HEK293 (cell line): ENCODE results near the gene ADK.

Experiments
- CTCF ChIA-PET: fragments of 350-600 bp; formaldehyde crosslinking; extraction: SDS; loops from one replicate; lab custom pipeline; 2021; ENCODE audit warnings: antibody characterized with exemption; lab: Yijun Ruan, JAX
- POLR2A ChIA-PET: fragments of 300-600 bp; formaldehyde crosslinking; extraction: SDS; loops from one replicate; lab custom pipeline; 2020; ENCODE audit warnings: antibody characterized with exemption, inconsistent platforms; lab: Yijun Ruan, JAX
- H3K27ac ChIP-seq: fragments of 200-500 bp; sonication (Bioruptor generic); 2 replicates; pipeline ENCODE4 v1.5.1; 2014; ENCODE audit warnings: low read depth, low read length, control low read depth, inconsistent platforms; ENCODE audit errors: extremely low read depth
- H3K36me3 ChIP-seq, 2 experiments: fragments of 200-500 bp in 1 of 2; sonication (Bioruptor generic) in 1 of 2; 1 replicate in 1 of 2; 2 replicates in 1 of 2; pipeline ENCODE4 v1.5.1; 2014 to 2017; ENCODE audit warnings: inconsistent platforms in 2 of 2, low read length in 2 of 2; ENCODE audit not compliant: control insufficient read depth in 2 of 2, insufficient read depth in 1 of 2
- H3K4me1 ChIP-seq: fragments of 200-500 bp; sonication (Bioruptor generic); 2 replicates; pipeline ENCODE4 v1.5.1; 2014; ENCODE audit warnings: mild to moderate bottlenecking, low read length, inconsistent platforms; ENCODE audit not compliant: control insufficient read depth, insufficient read depth
- H3K4me3 ChIP-seq: 2 replicates; pipeline ENCODE4 v1.5.1; 2011; ENCODE audit warnings: low read depth, mild to moderate bottlenecking, control low read depth, low read length, moderate library complexity
- H3K9me3 ChIP-seq: fragments of 200-500 bp; sonication (Bioruptor generic); 2 replicates; pipeline ENCODE4 v1.5.1; 2014; ENCODE audit warnings: low read depth, low read length, inconsistent platforms; ENCODE audit not compliant: control insufficient read depth, insufficient read depth
- HIC1 ChIP-seq: fragments of 450-650 bp; formaldehyde crosslinking; IDR thresholded peaks from 2 replicates; pipeline ENCODE4 v1.5.1; 2016; ENCODE audit warnings: missing biosample characterization, missing genetic modification characterization
- KLF17 ChIP-seq: fragments of 450-650 bp; formaldehyde crosslinking; IDR thresholded peaks from 2 replicates; pipeline ENCODE4 v1.5.1; 2016; ENCODE audit warnings: missing biosample characterization, missing genetic modification characterization
- OSR2 ChIP-seq: fragments of 450-650 bp; formaldehyde crosslinking; IDR thresholded peaks from 2 replicates; pipeline ENCODE4 v1.5.1; 2016; ENCODE audit warnings: missing biosample characterization, missing genetic modification characterization
- SETDB1 ChIP-seq: IDR thresholded peaks from one replicate; pipeline ENCODE4 v1.6.1; 2017; ENCODE audit warnings: mild to moderate bottlenecking, low read length, moderate library complexity, mixed read lengths; ENCODE audit not compliant: insufficient read length
- SP7 ChIP-seq: fragments of 450-650 bp; formaldehyde crosslinking; IDR thresholded peaks from 2 replicates; pipeline ENCODE4 v1.5.1; 2016; ENCODE audit warnings: missing biosample characterization, missing genetic modification characterization
- TSHZ1 ChIP-seq: fragments of 450-650 bp; formaldehyde crosslinking; IDR thresholded peaks from 2 replicates; pipeline ENCODE4 v1.5.1; 2016; ENCODE audit warnings: missing biosample characterization, missing genetic modification characterization, borderline replicate concordance
- ZNF112 ChIP-seq: fragments of 450-650 bp; formaldehyde crosslinking; IDR thresholded peaks from 2 replicates; pipeline ENCODE4 v1.5.0; 2017; ENCODE audit warnings: missing biosample characterization, missing genetic modification characterization
- ZNF121 ChIP-seq: fragments of 450-650 bp; formaldehyde crosslinking; IDR thresholded peaks from 2 replicates; pipeline ENCODE4 v1.5.1; 2016; ENCODE audit warnings: missing biosample characterization, missing genetic modification characterization
- ZNF169 ChIP-seq: fragments of 450-650 bp; formaldehyde crosslinking; IDR thresholded peaks from 2 replicates; pipeline ENCODE4 v1.5.1; 2016; ENCODE audit warnings: missing biosample characterization, missing genetic modification characterization
- ZNF362 ChIP-seq: fragments of 450-650 bp; formaldehyde crosslinking; IDR thresholded peaks from 2 replicates; pipeline ENCODE4 v1.5.1; 2016; ENCODE audit warnings: missing biosample characterization, missing genetic modification characterization
- ZNF48 ChIP-seq: fragments of 450-650 bp; formaldehyde crosslinking; IDR thresholded peaks from 2 replicates; pipeline ENCODE4 v1.5.1; 2016; ENCODE audit warnings: missing biosample characterization, missing genetic modification characterization
- ZNF548 ChIP-seq: fragments of 450-650 bp; formaldehyde crosslinking; IDR thresholded peaks from 2 replicates; pipeline ENCODE4 v1.5.1; 2016; ENCODE audit warnings: missing biosample characterization, missing genetic modification characterization
- ZNF560 ChIP-seq: fragments of 450-650 bp; formaldehyde crosslinking; IDR thresholded peaks from 2 replicates; pipeline ENCODE4 v1.5.1; 2017; ENCODE audit warnings: missing biosample characterization, missing genetic modification characterization, borderline replicate concordance
- ZNF580 ChIP-seq: fragments of 450-650 bp; formaldehyde crosslinking; IDR thresholded peaks from 2 replicates; pipeline ENCODE4 v1.5.1; 2016; ENCODE audit warnings: missing biosample characterization, missing genetic modification characterization
- ZNF596 ChIP-seq: fragments of 450-650 bp; IDR thresholded peaks from 2 replicates; pipeline ENCODE4 v1.5.0; 2018; ENCODE audit warnings: missing biosample characterization, mild to moderate bottlenecking, missing genetic modification characterization, moderate library complexity
- ZNF654 ChIP-seq: fragments of 450-650 bp; formaldehyde crosslinking; IDR thresholded peaks from 2 replicates; pipeline ENCODE4 v1.5.1; 2016; ENCODE audit warnings: low read depth, missing biosample characterization, missing genetic modification characterization
- ZNF664 ChIP-seq: fragments of 450-650 bp; formaldehyde crosslinking; IDR thresholded peaks from 2 replicates; pipeline ENCODE4 v1.5.1; 2016; ENCODE audit warnings: missing biosample characterization, missing genetic modification characterization
- ZNF768 ChIP-seq: fragments of 450-650 bp; formaldehyde crosslinking; IDR thresholded peaks from 2 replicates; pipeline ENCODE4 v1.5.1; 2018; ENCODE audit warnings: missing biosample characterization, mild to moderate bottlenecking, missing genetic modification characterization
- ZNF792 ChIP-seq: fragments of 450-650 bp; formaldehyde crosslinking; IDR thresholded peaks from 2 replicates; pipeline ENCODE4 v1.5.1; 2016; ENCODE audit warnings: missing biosample characterization, missing genetic modification characterization
- ZNF830 ChIP-seq: fragments of 450-650 bp; IDR thresholded peaks from 2 replicates; pipeline ENCODE4 v1.5.0; 2018; ENCODE audit warnings: missing biosample characterization, missing genetic modification characterization, low read depth, mild to moderate bottlenecking, moderate library complexity
- ZNF843 ChIP-seq: fragments of 450-650 bp; formaldehyde crosslinking; IDR thresholded peaks from 2 replicates; pipeline ENCODE4 v1.5.1; 2016; ENCODE audit warnings: missing biosample characterization, missing genetic modification characterization

ADK gene

GRCh38 chr10:74641659-74642058 lies 490.6 kb downstream of the ADK start:
- Histone ChIP-seq H3K27ac (no peak overlapping the region), H3K4me1 (peaks cover 10% of the 10 kb centered on the region)
- CTCF ChIA-PET, result no interaction called here
- TF ChIP-seq ZNF664 (no peak), KLF17 (tag by site-specific recombination) (no peak), ZNF580 (no peak), ZNF548 (tag by site-specific recombination) (no peak), ZNF596 (no peak), SP7 (tag by site-specific recombination) (peak; percentile 27; the same call in 1 of the 2 replicates), ZNF112 (no peak), ZNF48 (tag by site-specific recombination) (no peak)
- TF ChIP-seq, all 188 proteins: peak for 1
- POLR2A ChIA-PET, result no interaction called here
- no peaks in the 10 kb centered on the region for H3K9me3 ChIP-seq
- H3K4me3 ChIP-seq, result no peak overlapping the region
- no peaks in the 10 kb centered on the region for H3K36me3 ChIP-seq

- no peak overlapping the region for H3K27ac ChIP-seq
These were observed 492.0 kb downstream of the ADK start for GRCh38 chr10:74642901-74643595.

GRCh38 chr10:74643596-74643975 lies 492.6 kb downstream of the ADK start:
- ChIA-PET POLR2A (no interaction called here), CTCF (no interaction called here)
- Histone ChIP-seq H3K4me3 (no peak overlapping the region), H3K36me3 (no peaks in the 10 kb centered on the region), H3K27ac (no peak overlapping the region), H3K9me3 (no peaks in the 10 kb centered on the region), H3K4me1 (peaks cover 10% of the 10 kb centered on the region)
- TF ChIP-seq ZNF121 (no peak), ZNF768 (tag by site-specific recombination) (no peak), TSHZ1 (tag by site-specific recombination) (no peak), ZNF580 (no peak), HIC1 (tag by site-specific recombination) (no peak), ZNF169 (tag by site-specific recombination) (no peak), OSR2 (tag by site-specific recombination) (no peak), ZNF362 (tag by site-specific recombination) (no peak), ZNF830 (tag by site-specific recombination) (no peak), ZNF843 (tag by site-specific recombination) (no peak), ZNF664 (no peak), ZNF560 (tag by site-specific recombination) (no peak), ZNF792 (tag by site-specific recombination) (no peak)

More at GRCh38 chr10:74642901-74643595, 492.0 kb downstream of the ADK start:
- Histone ChIP-seq H3K4me3 (no peak overlapping the region), H3K9me3 (no peaks in the 10 kb centered on the region), H3K4me1 (peaks cover 10% of the 10 kb centered on the region), H3K36me3 (no peaks in the 10 kb centered on the region)
- POLR2A ChIA-PET, result no interaction called here
- CTCF ChIA-PET, result no interaction called here
- peak; percentile 44 for TF ChIP-seq SETDB1
- TF ChIP-seq ZNF362 (tag by site-specific recombination), result 0 out of 2 replicates have a peak, but pooled peaks have one; percentile 11
- TF ChIP-seq ZNF654 (tag by site-specific recombination), result no peak
